Measurements from ENCODE around the gene LTBP1.

The LTBP1 gene

GRCh38 chr2:33058716-33059470 is 112.1 kb downstream of the LTBP1 start:
- TF ChIP-seq, protein P1, sequence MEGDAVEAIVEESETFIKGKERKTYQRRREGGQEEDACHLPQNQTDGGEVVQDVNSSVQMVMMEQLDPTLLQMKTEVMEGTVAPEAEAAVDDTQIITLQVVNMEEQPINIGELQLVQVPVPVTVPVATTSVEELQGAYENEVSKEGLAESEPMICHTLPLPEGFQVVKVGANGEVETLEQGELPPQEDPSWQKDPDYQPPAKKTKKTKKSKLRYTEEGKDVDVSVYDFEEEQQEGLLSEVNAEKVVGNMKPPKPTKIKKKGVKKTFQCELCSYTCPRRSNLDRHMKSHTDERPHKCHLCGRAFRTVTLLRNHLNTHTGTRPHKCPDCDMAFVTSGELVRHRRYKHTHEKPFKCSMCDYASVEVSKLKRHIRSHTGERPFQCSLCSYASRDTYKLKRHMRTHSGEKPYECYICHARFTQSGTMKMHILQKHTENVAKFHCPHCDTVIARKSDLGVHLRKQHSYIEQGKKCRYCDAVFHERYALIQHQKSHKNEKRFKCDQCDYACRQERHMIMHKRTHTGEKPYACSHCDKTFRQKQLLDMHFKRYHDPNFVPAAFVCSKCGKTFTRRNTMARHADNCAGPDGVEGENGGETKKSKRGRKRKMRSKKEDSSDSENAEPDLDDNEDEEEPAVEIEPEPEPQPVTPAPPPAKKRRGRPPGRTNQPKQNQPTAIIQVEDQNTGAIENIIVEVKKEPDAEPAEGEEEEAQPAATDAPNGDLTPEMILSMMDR (conservative IDR thresholded peaks at IDR 0.05; ENCODE audit: low read depth, low read length): no peak
- no peak for DNase-seq (ENCODE audit: low read depth)
- no peak overlapping the region for H3K4me3 ChIP-seq (ENCODE audit: low read length)

GRCh38 chr2:33059471-33060156 is 112.9 kb downstream of the LTBP1 start:
- no peak overlapping the region for H3K4me3 ChIP-seq (ENCODE audit: low read length)
- DNase-seq (ENCODE audit: low read depth): no peak
- TF ChIP-seq, protein P1 (conservative IDR thresholded peaks at IDR 0.05; ENCODE audit: low read depth, low read length): no peak

DNA sequence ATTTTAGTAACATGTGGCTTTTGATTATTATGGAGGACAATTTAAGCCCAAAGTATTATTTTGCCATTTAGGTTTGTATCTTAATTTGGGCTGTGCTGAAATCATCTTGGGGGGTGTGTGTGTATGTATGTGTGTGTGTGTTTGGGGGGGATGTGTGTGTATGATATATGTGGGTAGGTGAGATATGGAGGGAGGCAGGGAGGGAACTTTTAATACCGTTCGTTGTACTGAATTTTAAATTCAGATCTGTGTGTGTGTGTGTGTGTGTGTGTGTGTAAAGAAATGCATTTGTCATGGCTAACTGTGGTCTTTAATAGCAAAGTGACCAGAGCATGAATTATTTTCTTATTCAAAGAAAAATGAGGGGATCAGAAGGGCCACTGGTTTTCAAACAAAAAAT is 113.7 kb downstream of the LTBP1 start:
- H3K4me3 ChIP-seq (ENCODE audit: low read length): no peak overlapping the region
- no peak for DNase-seq (ENCODE audit: low read depth)
- TF ChIP-seq, protein P1 (conservative IDR thresholded peaks at IDR 0.05; ENCODE audit: low read depth, low read length): no peak

GRCh38 chr2:33062665-33063250 is 116.0 kb downstream of the LTBP1 start:
- H3K4me3 ChIP-seq (ENCODE audit: low read length): no peak overlapping the region
- DNase-seq (ENCODE audit: low read depth): no peak
- TF ChIP-seq, protein P1 (conservative IDR thresholded peaks at IDR 0.05; ENCODE audit: low read depth, low read length): no peak

DNA sequence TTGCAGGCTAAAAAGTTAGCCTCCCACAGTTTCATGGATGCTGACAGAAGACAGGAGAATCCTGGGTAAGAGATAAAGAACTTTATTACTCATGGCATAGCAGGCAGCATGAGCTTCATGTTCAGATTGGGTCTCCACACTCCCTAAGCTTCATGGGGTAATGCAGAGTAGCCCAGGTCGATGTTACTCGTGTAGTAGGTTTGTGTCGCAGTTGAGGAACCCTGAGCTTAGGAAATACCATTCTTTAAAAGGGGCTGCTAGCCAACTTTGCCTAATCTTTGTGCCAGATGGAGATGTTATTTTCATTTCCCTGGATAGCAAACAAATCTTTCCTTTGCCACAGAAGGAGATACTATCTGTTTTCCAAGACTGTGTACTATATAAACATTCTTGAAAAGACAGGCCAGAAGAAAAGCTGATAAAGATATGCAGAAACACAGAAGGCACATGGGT is 117.6 kb downstream of the LTBP1 start:
- DNase-seq (ENCODE audit: low read depth): no peak
- no peak overlapping the region for H3K4me3 ChIP-seq (ENCODE audit: low read length)
- TF ChIP-seq, protein P1 (conservative IDR thresholded peaks at IDR 0.05; ENCODE audit: low read depth, low read length): no peak

DNA sequence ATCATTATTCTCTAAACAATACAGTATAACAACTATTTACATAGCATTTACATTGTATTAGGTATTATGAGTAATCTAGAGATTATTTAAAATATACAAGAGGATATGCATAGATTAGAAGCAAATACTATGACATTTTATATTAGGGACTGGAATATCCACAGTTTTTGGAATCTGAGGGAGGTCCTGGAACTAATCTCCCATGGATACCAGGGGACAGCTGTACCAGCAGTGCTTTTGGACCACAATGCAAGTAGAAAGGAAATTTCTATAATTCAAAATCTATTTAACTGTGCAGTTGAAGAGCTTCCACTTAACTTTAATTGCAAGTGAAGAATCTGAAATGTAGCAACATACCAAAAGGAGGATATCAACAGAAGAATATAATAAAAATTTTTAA is 120.8 kb downstream of the LTBP1 start:
- H3K4me3 ChIP-seq (ENCODE audit: low read length): no peak overlapping the region
- TF ChIP-seq, protein P1 (conservative IDR thresholded peaks at IDR 0.05; ENCODE audit: low read depth, low read length): no peak
- DNase-seq (ENCODE audit: low read depth): no peak
